ENCODE measurements around the gene TMEM9B.

GRCh38 chr11:8917157-8917825 lies 47.0 kb downstream of the TMEM9B start:
- TF ChIP-seq SREBF2 (IDR thresholded peaks at IDR 0.05) (no peak), GATA3 (IDR thresholded peaks at IDR 0.05; ENCODE audit: borderline replicate concordance) (no peak), RAD21 (conservative IDR thresholded peaks at IDR 0.05 in 1 of 2, IDR thresholded peaks at IDR 0.05 in 1 of 2) (no peak), HEYL (CRISPR knock-in tag; IDR thresholded peaks at IDR 0.05) (no peak), HOXB5 (CRISPR knock-in tag; IDR thresholded peaks at IDR 0.05) (no peak)
- TF ChIP-seq, protein P1, sequence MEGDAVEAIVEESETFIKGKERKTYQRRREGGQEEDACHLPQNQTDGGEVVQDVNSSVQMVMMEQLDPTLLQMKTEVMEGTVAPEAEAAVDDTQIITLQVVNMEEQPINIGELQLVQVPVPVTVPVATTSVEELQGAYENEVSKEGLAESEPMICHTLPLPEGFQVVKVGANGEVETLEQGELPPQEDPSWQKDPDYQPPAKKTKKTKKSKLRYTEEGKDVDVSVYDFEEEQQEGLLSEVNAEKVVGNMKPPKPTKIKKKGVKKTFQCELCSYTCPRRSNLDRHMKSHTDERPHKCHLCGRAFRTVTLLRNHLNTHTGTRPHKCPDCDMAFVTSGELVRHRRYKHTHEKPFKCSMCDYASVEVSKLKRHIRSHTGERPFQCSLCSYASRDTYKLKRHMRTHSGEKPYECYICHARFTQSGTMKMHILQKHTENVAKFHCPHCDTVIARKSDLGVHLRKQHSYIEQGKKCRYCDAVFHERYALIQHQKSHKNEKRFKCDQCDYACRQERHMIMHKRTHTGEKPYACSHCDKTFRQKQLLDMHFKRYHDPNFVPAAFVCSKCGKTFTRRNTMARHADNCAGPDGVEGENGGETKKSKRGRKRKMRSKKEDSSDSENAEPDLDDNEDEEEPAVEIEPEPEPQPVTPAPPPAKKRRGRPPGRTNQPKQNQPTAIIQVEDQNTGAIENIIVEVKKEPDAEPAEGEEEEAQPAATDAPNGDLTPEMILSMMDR (IDR thresholded peaks at IDR 0.05) = no peak

All from A549 (cell line).